K562 (cell line): ENCODE measurements around the gene RTF2. TPM values are rescaled to one million over a fixed set of nuclear protein-coding genes. Genes with fewer than 3 reads are reported as not detected.

Experiments
- ATAC-seq: fragments of 200-7000 bp; cut with Tn5 transposase; 3 replicates; pipeline ENCODE4 v1.9.1; 2020; ENCODE audit warnings: moderate library complexity
- BruUV-seq: library from RNA; stranded (reverse); fragments of 400-500 nt; replicated peaks from 2 replicates; lab custom pipeline; 2021; lab: Mats Ljungman, UMichigan
- CTCF ChIA-PET: fragments of 300-600 bp; formaldehyde crosslinking; extraction: SDS; loops from one replicate; lab custom pipeline; 2021; ENCODE audit warnings: low intra/inter-chr PET ratio; lab: Yijun Ruan, JAX
- POLR2A ChIA-PET: fragments of 300-600, 350-650 bp; sonication (Branson Sonifier 250); formaldehyde crosslinking; extraction: SDS; loops from one replicate; lab custom pipeline; 2021; ENCODE audit warnings: antibody characterized with exemption, inconsistent platforms; lab: Yijun Ruan, JAX
- DNase-seq, 4 experiments: peaks; one replicate each; pipeline versions ENCODE4 v3.0.0 to v3.0.0-alpha.2; 2011 to 2018; ENCODE audit warnings: low spot score in 3 of 4, mixed read lengths in 3 of 4; ENCODE audit errors: extremely low read depth in 1 of 4
- FAIRE-seq: peaks from 2 replicates; lab custom pipeline; 2011; peaks lifted over from hg19 to GRCh38; lab: Jason Lieb, UNC
- H2AFZ ChIP-seq: 2 replicates; pipeline ENCODE4 v1.6.0; 2011; ENCODE audit warnings: low read depth, low read length, control low read depth, inconsistent platforms
- H3K27ac ChIP-seq: fragments of 200-600 bp; 3 replicates; pipeline ENCODE4 v1.8.0; 2011; ENCODE audit warnings: low read depth, mild to moderate bottlenecking, control low read depth, inconsistent platforms, low read length, moderate library complexity, mixed read lengths; ENCODE audit errors: extremely low read depth
- H3K27me3 ChIP-seq, 2 experiments: fragments of 300-600 bp in 1 of 2; 2 replicates in 1 of 2; 3 replicates in 1 of 2; pipeline versions ENCODE4 v1.6.0 to v1.8.0; 2011; ENCODE audit warnings: inconsistent platforms in 2 of 2, low read length in 2 of 2, mild to moderate bottlenecking in 1 of 2, mixed read lengths in 1 of 2, moderate library complexity in 1 of 2; ENCODE audit not compliant: control insufficient read depth in 2 of 2, insufficient read depth in 2 of 2
- H3K36me3 ChIP-seq: fragments of 300-600 bp; 3 replicates; pipeline ENCODE4 v1.8.0; 2011; ENCODE audit warnings: mild to moderate bottlenecking, low read length, inconsistent platforms; ENCODE audit not compliant: control insufficient read depth, insufficient read depth
- H3K4me1 ChIP-seq, 2 experiments: fragments of 200-600 bp in 1 of 2; replicated peaks in 1 of 2; 2 replicates in 1 of 2; 3 replicates in 1 of 2; pipeline versions ENCODE4 v1.5.1 to v1.8.0; 2011; ENCODE audit warnings: inconsistent platforms in 2 of 2, low read length in 2 of 2, mild to moderate bottlenecking in 1 of 2, mixed read lengths in 1 of 2, moderate library complexity in 1 of 2; ENCODE audit not compliant: control insufficient read depth in 2 of 2, insufficient read depth in 2 of 2
- H3K4me2 ChIP-seq: 2 replicates; pipeline ENCODE4 v1.6.1; 2011; ENCODE audit warnings: low read length, control low read depth, inconsistent platforms, mixed read lengths; ENCODE audit not compliant: insufficient read depth
- H3K4me3 ChIP-seq: fragments of 200-600 bp; sonication (generic), shearing (Covaris generic); 2 replicates; pipeline ENCODE4 v1.5.1; 2016; ENCODE audit warnings: control low read depth, inconsistent platforms
- H3K79me2 ChIP-seq: fragments of 200-600 bp; 3 replicates; pipeline ENCODE4 v1.8.0; 2011; ENCODE audit warnings: low read length, inconsistent platforms; ENCODE audit not compliant: control insufficient read depth, insufficient read depth
- H3K9ac ChIP-seq, 2 experiments: 2 replicates each; pipeline versions ENCODE4 v1.6.0 to v1.6.1; 2011; ENCODE audit warnings: low read depth in 2 of 2, low read length in 2 of 2, control low read depth in 1 of 2, inconsistent platforms in 1 of 2, mild to moderate bottlenecking in 1 of 2, mixed read lengths in 1 of 2; ENCODE audit not compliant: insufficient read depth in 1 of 2
- H3K9me1 ChIP-seq: one replicate; pipeline ENCODE4 v1.6.0; 2011; ENCODE audit warnings: inconsistent platforms, mild to moderate bottlenecking, low read length, moderate library complexity; ENCODE audit not compliant: control insufficient read depth, insufficient read depth
- H3K9me3 ChIP-seq: replicated peaks from 2 replicates; pipeline ENCODE4 v1.5.1; 2011; ENCODE audit warnings: low read depth, low read length, inconsistent platforms; ENCODE audit not compliant: control insufficient read depth, insufficient read depth
- H4K20me1 ChIP-seq: replicated peaks from 2 replicates; pipeline ENCODE4 v1.6.1; 2011; ENCODE audit warnings: low read length, inconsistent platforms, mixed read lengths; ENCODE audit not compliant: control insufficient read depth, insufficient read depth
- CEBPG ChIP-seq, 3 experiments: fragments of 200-800 bp in 1 of 3; sonication (Bioruptor generic) in 1 of 3; sonication (generic) in 1 of 3; formaldehyde crosslinking in 1 of 3; IDR thresholded peaks in 2 of 3; conservative IDR thresholded peaks in 1 of 3; 2 replicates each; pipeline versions ENCODE4 v1.6.1 to v1.8.0; 2016 to 2022; ENCODE audit warnings: missing compliant biosample characterization in 2 of 3, missing genetic modification characterization in 2 of 3, mild to moderate bottlenecking in 1 of 3, missing genetic modification reagents in 1 of 3
- IRF2 ChIP-seq: sonication (generic); formaldehyde crosslinking; IDR thresholded peaks from 2 replicates; pipeline ENCODE4 v1.8.1; 2022; ENCODE audit warnings: mild to moderate bottlenecking, missing genetic modification reagents
- MEF2D ChIP-seq: conservative IDR thresholded peaks from 2 replicates; pipeline ENCODE4 v1.6.1; 2016; ENCODE audit warnings: low read depth, missing genetic modification characterization, missing compliant biosample characterization
- RBM22 ChIP-seq: fragments of 200-400 bp; formaldehyde crosslinking; IDR thresholded peaks from 2 replicates; pipeline ENCODE4 v1.6.1; 2018; ENCODE audit warnings: low read length, low read depth; ENCODE audit not compliant: poor library complexity, severe bottlenecking
- SMARCE1 ChIP-seq: fragments of 450-650 bp; IDR thresholded peaks from 2 replicates; pipeline ENCODE4 v1.7.1; 2016; ENCODE audit warnings: mild to moderate bottlenecking
- SNRNP70 ChIP-seq: fragments of 200-400 bp; formaldehyde crosslinking; optimal IDR thresholded peaks from 2 replicates; pipeline ENCODE3; 2017; ENCODE audit warnings: low read depth, low read length
- U2AF2 ChIP-seq: fragments of 200-400 bp; formaldehyde crosslinking; optimal IDR thresholded peaks from 2 replicates; pipeline ENCODE3; 2017; ENCODE audit warnings: low read depth, mild to moderate bottlenecking, low read length
- WGBS: fragments of 100-300 bp; shearing (Covaris generic); methylation state at CpG from one replicate; pipeline ENCODE4 v1.1.6; 2016; ENCODE audit warnings: low coverage, mixed read lengths; ENCODE audit not compliant: insufficient coverage; ENCODE audit errors: missing lambda C conversion rate; 5-methylcytosine and 5-hydroxymethylcytosine counted together
- in situ Hi-C: fragments of 300-500 bp; cut with MboI; formaldehyde crosslinking; loops from 4 replicates; pipeline ENCODE4 v1.15.0; 2018; ENCODE audit warnings: inconsistent platforms, mixed read lengths
- intact Hi-C: fragments of 100-400 bp; cut with micrococcal nuclease; formaldehyde crosslinking; loops from 2 replicates; pipeline ENCODE4 v1.14.2; 2022
- polyA plus RNA-seq, 8 experiments: library from polyadenylated mRNA; depleted of rRNA in 4 of 8; stranded (reverse) in 5 of 8; unstranded in 3 of 8; fragments of >200 nt; fragmentation: Nextera tagmentation in 2 of 8; fragmentation: Illumina TruSeq in 1 of 8; extraction: Ambion mirVana in 2 of 8; extraction: Trizol in 1 of 8; gene quantifications; 2 replicates each; pipeline versions ENCODE4 v1.2.1 to v1.2.3, GENCODE V29; 2011 to 2014; ENCODE audit warnings: inconsistent platforms in 1 of 8, missing spikeins in 1 of 8
- total RNA-seq, 7 experiments: library from RNA; depleted of rRNA in 6 of 7; stranded (reverse); fragments of >200 nt in 6 of 7; fragmentation: Illumina TruSeq in 2 of 7; extraction: Trizol in 2 of 7; gene quantifications; 2 replicates each; pipeline versions ENCODE4 v1.2.1 to v1.2.3, GENCODE V29; 2011 to 2021; ENCODE audit warnings: low replicate concordance in 1 of 7

Gene RTF2
- total and polyA plus RNA-seq, 9 of the 15 experiments (the other 6 are each of a cell fraction or from before 2014, with no cell fraction given) = 67.0 to 177 (median 84.9) TPM

DNA sequence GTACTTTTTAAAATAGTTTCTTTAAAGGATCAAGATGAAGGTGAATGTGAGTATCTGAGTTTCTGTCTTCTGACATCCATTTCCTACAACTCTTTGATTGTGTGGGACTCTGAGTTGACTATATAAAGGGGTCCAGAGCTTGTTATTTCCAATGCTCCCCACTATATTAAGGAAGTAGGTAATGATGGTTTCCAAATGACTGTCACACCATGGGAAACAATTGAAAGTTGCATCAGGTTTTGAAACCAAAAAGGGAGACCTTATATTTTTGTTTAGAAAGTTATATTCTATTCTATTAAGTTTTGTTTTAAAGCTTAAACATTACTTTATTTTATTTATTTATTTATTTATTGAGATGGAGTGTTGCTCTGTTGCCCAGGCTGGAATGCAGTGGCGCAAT is 45.2 kb upstream of the RTF2 start:
- Histone ChIP-seq H3K9me3 (no peaks in the 10 kb centered on the region), H3K79me2 (peaks cover 99% of the 10 kb centered on the region), H4K20me1 (peaks cover 23% of the 10 kb centered on the region; the same call in 1 of the 2 replicates), H3K4me3 (no peak overlapping the region), H3K27me3 (no peaks in the 10 kb centered on the region), H3K9ac (peak overlapping the region in 1 of 2 experiments; percentile 62; a peak in 1 of 4 replicates), H3K27ac (peak overlapping the region; percentile 27; the same call in 1 of the 3 replicates), H3K36me3 (peaks cover 81% of the 10 kb centered on the region), H2AFZ (no peak overlapping the region), H3K4me2 (peak overlapping the region; percentile 62; the same call in 1 of the 2 replicates), H3K9me1 (no peaks in the 10 kb centered on the region), H3K4me1 (peaks cover 28 to 78% of the 10 kb centered on the region in 2 experiments)
- in situ Hi-C loops (no loop called here), intact Hi-C loops (no loop called here)
- DNase-seq (no peak), FAIRE-seq (no peak), ATAC-seq (no peak)
- POLR2A ChIA-PET = interaction anchor here (1.4 to 6.8 kb wide), 3 partner anchors 10 to 20 kb away, joined by 7 to 72 read pairs (median 15); partner anchors contain the start of gene CASS4
- WGBS = 100% methylated on average over 1 of the region's 1 CpG
- BruUV-seq = no TSS peak
- TF ChIP-seq CEBPG (CRISPR knock-in tag; IDR thresholded peaks at IDR 0.05) (no peak), CEBPG (tag; conservative IDR thresholded peaks at IDR 0.05 in 1 of 2, IDR thresholded peaks at IDR 0.05 in 1 of 2) (peak in 1 of 2 experiments; percentile 6; a peak in 1 of 4 replicates), MEF2D (no peak), SNRNP70 (no peak), RBM22 (no peak), IRF2 (CRISPR knock-in tag) (no peak), U2AF2 (no peak), SMARCE1 (no peak)
- CTCF ChIA-PET = no interaction called here
